ENCODE results near the gene C2orf72. TPM values are rescaled to one million over a fixed set of nuclear protein-coding genes. Genes with fewer than 3 reads are reported as not detected.

C2orf72 gene
- 6.0 to 8.7 TPM (median 6.9 TPM) in 5 replicates for total RNA-seq (2022; extraction: Qiagen RNA extraction)

GRCh38 chr2:231037202-231037730, at the start of gene C2orf72:
TSS of gene C2orf72 (plus strand) at chr2:231037523. CDS start at chr2:231037566, 43 bp downstream.

GRCh38 chr2:230995821-230996220, 41.5 kb upstream of the C2orf72 start, which contains the start of gene SPATA3:
TSS of gene SPATA3 (plus strand) at chr2:230996121. CDS start at chr2:230996234, 113 bp downstream.

GRCh38 chr2:231056453-231057416, 19.4 kb downstream of the C2orf72 start, which contains the start of gene PSMD1:
TSS of gene PSMD1 (plus strand) at chr2:231056867. CDS start at chr2:231057026, 159 bp downstream.

Other genes with a start within 250 kb of the C2orf72 start
- gene ITM2C, start 172.6 kb upstream of the C2orf72 start, total RNA-seq (2022; extraction: Qiagen RNA extraction): 73.4 to 82.0 TPM (median 75.4 TPM) in 5 replicates
- gene GPR55, start 112.3 kb upstream of the C2orf72 start, total RNA-seq (2022; extraction: Qiagen RNA extraction): not detected in 5 replicates
- not detected in 5 replicates for gene SPATA3, start 41.4 kb upstream of the C2orf72 start, total RNA-seq (2022; extraction: Qiagen RNA extraction)
- gene PSMD1, start 19.3 kb downstream of the C2orf72 start, total RNA-seq (2022; extraction: Qiagen RNA extraction): 109 to 120 TPM (median 117 TPM) in 5 replicates
- gene HTR2B, start 87.5 kb downstream of the C2orf72 start, total RNA-seq (2022; extraction: Qiagen RNA extraction): 0.06 to 0.07 TPM in 2 of 5 replicates, not detected in the others
- gene ARMC9, start 161.1 kb downstream of the C2orf72 start, total RNA-seq (2022; extraction: Qiagen RNA extraction): 12.9 to 16.8 TPM (median 14.9 TPM) in 5 replicates

Data from A549 treated with Hydrocortisone at 1 μM for 4 hours (cell line).